HG02678 (cell line): ENCODE data around the gene SCAMP1.

Experiments
- ATAC-seq: cut with Tn5 transposase; IDR thresholded peaks from one replicate; pipeline ENCODE4 v1.9.1; 2021; ENCODE audit warnings: mild to moderate bottlenecking, moderate library complexity; ENCODE audit not compliant: unreplicated experiment

The SCAMP1 gene

DNA sequence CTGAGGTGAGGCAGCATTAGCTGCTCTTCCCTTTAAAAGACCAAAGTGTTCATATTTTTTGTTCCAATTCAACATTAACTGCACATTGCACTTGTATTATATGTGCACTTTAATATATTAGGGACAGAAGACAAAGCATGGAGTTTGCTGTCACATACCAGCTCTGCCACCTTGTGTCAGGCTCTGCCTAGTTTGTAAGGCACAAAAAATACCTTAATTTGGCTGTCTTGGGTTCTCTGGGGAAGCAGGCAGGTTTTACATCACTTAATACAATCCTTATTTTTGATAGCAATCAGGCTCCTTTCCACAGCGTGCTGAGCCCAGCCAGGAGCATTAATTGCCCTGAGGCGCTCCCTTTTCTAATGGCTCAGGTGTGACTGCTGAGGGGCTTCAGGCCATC lies 131.8 kb downstream of the SCAMP1 start:
- no peak for ATAC-seq

DNA sequence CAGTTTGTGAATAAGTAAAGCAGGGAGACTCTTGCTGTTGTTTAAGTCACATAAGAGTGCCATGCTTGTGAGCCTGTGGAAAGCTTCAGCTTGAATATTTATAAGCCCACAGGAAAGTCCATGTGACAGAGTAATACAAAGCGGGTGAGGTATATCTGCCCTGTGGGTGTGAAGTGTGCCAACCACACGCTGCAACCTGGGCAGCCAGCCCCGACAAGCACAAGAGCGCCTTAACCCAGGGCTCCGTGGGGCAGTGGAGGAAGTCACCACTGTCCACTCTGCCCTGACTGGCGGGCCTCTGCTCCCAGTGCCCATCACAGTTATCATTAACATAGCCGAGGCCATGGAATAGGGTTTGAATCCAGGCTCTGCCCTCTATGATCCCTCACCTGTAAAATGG lies 132.2 kb downstream of the SCAMP1 start:
- ATAC-seq, result no peak

DNA sequence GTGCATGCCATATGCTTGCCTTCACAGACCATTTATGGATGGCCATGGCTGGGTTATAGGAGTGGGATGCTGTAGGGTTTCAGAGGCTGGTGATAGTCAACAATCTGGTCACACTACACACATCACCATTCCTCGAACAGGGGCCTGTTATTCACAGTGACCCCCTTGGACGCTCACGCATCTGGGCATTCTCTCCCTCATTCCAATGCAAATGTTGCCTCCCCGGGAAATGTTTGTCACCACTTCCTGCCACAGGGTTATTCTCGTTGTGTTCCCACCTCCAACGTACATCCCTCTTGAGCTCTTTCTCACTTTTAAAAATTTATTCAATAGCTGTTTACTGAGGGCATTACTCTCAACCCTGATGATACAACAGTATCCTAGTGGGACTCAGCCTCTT lies 135.4 kb downstream of the SCAMP1 start:
- ATAC-seq, result no peak

DNA sequence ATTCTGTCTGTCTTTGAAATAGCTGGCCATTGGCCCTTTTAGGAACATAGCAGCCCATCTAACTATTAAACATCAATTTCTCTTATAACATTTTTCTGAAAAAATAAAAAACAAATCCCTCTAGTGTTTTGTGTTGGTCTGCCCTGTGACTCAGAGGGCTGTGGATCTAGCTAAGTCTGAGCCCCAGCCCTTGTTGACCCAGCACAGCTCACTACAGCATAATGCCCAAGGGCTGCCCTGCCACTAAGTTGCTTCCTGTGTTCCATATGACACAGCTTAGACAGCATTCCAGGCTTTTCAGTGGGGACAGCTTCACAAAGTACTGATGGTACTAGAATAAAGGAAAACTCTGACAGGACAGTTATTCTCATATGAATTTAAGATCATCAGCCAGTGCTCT lies 136.0 kb downstream of the SCAMP1 start:
- no peak for ATAC-seq

DNA sequence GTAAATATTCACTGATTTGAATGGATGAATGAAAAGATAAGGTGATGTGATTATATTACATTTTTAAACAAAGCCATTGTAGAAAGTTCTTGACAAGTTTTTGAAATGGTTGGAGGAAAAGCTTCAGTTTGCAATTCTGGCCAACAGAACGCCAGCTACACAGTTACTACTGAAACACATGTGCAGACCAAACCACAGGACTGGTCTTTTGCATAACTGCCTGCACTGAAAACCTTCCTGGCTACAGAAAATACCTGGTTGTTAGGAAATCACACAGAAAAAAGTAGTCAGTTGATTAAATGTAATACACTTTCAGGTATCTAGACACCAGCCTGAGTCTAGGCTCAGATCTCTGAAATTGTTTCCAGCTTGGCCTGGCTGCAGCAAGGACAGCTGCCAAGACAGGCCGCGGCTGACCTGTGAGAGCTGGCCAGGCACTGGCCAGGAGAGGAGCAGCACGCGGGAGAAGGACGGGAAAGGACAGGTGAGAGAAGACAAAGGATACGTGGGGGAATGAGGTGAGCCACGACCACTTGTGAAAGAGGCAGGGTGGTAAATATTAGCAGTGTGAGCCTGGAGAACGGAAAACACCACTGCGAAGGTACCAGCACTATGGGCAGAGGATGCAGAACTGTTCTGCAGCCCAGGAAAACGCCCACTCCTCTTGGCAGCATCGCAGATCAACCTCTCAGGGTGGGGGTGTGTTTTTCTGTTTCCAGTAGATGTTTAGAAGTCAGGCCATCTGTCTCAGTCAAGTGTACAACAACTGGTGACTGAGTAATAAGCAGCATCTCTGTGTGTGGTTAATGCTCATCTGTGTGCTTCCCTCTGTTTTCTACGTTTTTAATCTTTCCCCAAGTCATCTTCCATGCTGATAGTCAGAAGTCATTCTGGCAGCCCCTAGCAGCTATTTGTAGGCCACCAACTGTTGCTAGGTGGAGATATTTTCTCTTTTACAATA lies 137.4 kb downstream of the SCAMP1 start:
- ATAC-seq, result peak; percentile 81

DNA sequence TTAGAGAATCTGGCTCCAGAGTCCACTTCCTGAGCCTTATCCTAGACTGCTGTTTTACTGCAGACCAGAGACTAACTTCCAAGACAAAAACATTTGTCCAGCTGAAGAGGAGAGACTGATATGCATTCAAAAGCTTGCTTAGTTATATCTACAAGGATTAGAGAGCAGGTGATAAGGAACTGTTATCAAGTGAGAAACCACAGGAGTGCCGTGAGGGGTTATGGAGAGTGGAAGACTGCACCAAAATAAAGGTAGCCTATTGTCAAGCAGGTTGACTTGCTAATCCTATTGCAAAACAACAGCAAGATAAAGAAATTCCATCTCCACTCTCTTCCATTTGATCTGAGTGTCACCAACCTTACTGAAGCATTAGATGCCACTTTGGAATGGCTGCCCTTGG lies 139.1 kb downstream of the SCAMP1 start:
- ATAC-seq, result no peak

DNA sequence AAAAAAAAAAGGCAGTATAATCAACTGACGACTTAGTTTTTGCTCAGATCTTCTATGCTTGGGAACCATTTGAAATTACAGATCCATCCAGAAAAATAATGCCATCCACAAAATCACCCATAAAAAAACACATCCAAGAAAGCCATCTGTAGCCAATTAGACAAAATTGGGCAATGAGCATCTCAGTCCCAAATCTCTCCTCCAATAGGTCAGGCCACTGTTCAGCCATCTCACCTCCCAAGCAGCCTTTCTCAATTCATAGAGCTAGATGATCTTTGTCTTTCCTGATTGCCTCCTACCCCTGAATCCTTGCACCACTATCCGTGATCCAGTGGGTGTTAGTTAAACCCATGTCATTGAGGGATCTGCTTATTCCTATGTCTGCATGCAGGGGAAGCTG lies 139.6 kb downstream of the SCAMP1 start:
- ATAC-seq, result no peak

DNA sequence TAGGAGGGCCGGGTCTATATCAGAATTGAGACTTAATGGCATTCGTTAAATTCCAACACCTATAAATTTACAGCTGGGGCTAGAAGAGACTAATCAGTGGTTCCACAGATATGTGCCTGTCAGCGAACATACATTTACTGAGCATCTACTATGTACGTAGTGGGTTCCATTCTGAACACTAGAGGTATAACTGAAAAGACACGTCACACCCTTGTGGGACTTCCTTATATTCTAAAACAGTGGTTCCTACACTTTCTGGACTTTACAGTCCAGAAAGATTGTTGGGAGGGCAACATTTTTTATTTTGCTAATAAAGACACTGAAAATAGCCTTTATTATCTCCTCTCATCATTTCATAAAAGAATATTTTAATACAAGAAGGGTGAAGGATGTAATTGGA lies 140.5 kb downstream of the SCAMP1 start:
- no peak for ATAC-seq

DNA sequence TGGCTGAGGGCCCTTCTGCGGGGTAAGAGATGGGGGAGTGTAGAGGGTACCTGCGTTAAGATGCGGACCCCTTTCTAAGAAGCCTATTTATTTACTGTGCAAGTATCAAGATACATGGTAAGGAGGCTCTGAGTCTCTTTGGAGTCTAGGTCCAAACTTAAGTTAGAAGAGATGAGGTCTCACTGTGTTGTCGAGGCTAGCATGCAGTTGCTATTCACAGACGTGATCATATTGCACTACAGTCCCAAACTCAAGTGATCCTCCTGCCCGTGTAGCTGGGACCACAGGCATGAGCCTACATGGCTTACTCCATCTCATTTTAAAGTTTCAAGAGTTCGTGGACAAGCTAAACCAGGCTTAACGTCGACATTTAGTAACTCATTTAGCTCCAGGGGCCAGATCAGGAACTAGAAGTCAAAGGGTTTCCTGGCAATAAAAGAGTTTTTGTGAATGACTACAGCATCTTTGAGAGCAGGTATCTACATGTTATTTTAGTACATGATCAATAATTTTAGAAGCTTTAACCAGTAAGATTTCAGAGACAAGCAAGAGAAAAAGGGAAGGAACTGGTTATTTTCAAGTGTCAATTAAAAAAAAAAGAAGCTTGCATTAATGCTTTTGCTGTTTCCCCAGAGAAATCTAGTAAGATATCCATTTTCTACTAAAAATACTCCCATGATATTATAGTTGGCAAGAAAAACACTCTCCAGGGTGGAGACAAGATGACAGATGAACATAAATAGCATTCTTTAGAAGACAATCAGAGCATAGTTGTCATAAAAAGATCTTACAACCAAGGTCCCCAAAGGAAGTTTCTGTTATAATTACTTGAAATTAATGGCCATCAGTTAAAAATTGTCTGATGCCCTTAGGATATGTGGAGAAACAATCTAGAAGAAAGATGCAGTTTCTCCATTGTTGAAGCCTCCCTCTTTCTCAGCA lies 141.3 kb downstream of the SCAMP1 start:
- ATAC-seq, result no peak

DNA sequence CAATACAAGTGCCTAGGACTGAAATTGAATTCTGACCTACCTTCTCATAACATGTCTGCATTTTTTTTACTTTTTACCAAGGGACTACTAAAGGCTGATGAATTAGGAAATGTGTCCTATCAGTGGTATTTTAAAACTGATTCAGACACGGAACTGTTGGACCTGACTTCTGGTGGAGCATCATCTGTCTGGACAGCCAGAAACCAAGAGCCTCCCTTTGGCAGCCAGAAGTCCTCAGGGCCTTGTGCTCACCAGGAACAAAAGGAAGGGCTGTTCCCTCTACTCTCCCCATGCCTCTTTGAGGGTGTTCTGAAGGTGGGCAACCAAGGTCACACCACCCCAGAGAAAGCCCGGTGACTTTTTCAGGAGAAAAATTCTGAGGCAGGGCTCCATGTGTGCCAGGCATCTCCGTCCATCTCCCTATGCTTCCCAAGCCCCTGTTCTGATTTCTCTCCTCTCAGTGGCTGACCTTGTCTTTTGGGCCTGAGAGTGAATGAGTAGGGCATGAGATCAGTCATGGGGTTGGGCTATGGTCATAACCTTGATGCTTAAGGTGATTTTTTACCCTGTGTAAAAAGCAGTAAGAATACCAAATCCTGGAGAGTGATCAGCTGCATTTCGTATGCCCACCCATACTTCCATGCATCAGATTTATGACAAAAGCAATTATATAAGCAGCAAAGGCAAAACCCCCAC lies 143.7 kb downstream of the SCAMP1 start:
- no peak for ATAC-seq

DNA sequence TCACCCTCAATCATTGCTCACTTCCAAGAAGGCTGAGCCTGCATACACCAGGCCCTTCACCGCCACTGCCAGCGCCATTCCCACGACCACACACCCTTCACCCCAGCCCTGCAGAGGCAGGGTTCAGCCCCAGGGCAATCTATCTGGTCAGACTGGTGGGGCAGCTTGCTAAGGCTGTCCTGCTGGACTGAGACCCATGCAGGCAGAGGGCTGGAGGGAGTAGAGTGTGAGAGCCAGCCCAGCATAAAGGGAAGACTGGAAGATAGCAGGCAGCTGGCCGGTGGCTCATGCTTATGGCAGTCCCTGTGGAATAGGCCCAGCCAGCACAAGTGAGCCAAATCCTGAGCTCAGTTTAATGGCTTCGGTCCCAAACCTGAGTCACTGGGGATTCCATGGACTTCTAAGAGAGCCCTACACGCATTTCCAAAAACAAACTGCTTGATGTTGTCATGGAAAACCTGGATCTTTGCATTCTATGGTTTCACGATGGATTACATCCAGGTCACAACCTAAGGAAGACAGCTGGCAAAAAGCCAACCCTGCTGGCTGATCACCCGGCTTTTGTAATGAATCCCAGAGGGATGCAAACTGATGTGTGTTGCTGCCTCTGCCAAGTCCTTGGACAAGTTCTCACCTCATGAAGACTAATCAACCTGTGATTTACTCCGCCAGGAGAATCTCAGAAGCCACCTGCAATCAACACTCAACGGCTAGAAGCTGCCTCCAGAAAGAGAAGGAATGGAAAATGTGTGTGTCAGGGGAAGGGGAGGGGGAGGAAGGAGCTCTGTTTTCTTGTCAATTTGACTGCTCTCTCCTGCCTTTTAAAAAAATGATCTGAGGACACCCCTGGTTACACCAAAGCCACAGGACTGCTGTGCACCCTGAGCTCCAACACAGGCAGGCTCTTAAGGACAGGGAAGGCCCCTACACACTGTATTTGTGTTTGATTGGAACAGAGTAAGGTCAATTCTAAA lies 144.6 kb downstream of the SCAMP1 start:
- ATAC-seq, result no peak

DNA sequence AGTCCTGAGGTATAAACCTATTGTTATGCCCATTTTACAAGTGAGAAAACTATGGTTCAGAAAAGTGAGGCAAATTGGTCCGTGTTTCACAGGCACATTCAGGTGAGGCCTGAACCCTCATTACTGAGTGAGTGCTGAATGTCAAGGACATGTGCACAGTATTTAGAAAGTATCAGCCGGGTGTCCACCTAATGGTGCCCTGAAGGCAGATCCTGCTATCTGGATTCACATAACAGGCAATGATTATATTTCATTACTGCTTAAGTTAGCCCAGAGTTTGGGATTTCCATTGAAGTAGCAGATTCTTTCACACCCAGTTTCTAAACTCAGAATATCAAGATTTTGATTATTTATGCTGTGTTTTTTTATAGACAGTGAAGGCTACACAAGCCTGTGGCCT lies 145.4 kb downstream of the SCAMP1 start:
- no peak for ATAC-seq

DNA sequence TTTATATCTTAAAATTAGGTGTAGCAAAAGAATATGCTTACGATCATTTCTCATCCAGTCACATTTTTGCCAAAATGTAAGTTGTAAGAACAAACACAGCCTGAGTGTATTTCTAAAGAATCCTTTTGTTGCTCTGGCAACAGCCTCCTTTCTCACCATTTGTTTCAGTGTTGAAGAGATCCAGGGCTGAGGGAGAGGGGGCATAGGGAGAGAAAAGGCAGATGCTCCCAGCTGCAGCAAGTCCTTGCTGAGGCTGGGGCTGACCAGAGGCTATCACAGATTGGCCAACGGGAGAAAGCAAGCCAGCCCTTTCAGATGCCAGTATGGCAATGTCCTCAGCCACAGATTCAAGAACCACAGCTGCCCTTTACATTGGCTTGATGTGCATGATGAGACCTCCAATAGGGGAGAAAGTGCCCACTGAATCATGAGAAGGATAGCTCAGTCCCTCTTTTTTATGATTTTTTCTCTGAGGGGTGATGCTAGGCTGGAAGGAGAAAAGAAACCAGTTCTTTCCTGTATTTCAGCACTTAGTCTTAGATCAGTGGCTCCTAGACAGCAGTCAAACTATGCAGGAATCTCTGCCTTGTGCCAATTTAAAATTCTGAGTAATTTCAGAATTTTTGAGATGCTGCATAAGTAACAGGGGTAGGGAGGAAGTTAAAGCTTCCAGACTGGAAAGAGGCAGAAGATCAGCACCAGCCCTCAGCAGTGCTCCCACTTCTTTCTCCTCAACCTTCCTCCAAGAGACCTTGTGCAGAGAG lies 146.0 kb downstream of the SCAMP1 start:
- no peak for ATAC-seq

DNA sequence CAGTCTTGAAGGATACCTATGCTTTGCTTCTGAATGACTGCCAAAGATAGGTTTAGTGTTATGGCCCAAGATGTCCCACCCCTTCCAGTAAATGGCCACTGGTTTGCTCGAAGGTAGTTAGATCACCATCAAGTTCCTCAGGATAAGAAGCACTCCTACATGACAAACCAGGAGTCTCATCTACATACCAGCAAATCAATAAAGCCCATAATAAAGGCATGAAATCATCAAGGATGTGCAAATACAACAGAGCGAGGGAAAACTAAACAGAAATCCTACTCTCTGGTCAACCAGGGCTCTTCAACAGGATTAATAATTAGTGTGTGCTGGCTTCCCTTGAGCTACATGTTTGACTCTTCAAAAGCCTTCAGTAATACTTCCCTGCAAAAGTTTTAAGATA lies 147.1 kb downstream of the SCAMP1 start:
- no peak for ATAC-seq

DNA sequence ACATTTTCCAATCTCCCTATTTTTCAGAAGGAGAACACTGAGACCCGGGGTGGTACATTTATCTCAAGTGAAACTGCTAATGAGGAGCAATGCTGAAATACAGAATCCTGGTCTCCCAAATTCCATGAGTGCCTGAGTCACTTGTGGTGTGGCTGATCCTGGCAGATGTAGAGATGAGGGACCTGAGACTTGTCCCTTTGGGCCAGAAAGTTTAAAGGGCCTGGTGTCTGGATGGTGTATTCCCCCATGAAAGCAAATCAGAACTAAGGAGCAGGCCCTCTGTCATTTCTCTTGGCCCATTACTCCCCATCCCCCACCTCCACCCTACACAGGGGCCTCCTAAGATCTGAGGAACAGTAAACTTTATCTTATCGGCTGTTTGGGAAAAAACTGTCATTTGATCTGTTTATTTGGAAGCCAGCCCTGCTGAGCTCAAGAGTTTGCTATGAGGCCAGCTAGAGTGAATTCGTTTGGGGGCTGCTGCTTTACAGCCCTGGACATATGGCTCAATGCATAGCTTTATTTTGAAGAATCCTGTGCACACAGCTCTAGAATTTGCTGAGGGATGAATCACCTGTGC lies 147.9 kb downstream of the SCAMP1 start:
- ATAC-seq, result no peak

DNA sequence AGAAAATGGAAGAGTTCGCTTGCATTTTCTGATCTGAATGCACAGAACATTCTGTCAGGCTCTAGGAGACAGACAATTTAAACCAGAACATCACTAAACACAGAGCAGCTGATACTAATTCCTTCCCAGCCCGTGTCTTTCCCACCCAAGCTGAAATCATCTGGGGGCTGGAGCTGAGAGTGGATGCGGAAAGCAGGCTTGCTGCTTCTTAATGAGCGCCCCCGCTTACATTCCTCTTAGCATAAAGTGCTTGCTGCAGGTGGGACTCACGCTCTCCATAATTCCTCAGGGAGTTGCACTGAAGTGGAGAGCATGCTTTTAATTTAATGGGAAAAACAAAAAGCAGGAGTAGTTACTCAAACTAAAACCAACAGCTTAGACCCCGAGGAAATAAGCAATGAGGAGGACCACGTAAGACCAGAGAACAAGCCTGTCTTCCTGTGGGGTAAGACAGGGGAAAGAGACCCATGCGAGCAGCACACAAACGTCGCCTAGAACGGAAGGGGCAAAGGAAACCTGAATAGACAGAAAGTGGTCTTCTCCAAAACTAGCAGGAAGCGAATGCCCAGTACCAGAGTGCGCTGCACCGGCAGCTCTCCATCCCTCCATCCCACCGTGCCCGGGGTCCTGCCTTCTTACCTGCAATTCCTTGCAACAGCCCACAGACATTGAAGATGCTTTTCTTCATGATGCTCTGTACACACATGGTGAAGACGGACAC lies 148.9 kb downstream of the SCAMP1 start:
- peak; percentile 9 for ATAC-seq

DNA sequence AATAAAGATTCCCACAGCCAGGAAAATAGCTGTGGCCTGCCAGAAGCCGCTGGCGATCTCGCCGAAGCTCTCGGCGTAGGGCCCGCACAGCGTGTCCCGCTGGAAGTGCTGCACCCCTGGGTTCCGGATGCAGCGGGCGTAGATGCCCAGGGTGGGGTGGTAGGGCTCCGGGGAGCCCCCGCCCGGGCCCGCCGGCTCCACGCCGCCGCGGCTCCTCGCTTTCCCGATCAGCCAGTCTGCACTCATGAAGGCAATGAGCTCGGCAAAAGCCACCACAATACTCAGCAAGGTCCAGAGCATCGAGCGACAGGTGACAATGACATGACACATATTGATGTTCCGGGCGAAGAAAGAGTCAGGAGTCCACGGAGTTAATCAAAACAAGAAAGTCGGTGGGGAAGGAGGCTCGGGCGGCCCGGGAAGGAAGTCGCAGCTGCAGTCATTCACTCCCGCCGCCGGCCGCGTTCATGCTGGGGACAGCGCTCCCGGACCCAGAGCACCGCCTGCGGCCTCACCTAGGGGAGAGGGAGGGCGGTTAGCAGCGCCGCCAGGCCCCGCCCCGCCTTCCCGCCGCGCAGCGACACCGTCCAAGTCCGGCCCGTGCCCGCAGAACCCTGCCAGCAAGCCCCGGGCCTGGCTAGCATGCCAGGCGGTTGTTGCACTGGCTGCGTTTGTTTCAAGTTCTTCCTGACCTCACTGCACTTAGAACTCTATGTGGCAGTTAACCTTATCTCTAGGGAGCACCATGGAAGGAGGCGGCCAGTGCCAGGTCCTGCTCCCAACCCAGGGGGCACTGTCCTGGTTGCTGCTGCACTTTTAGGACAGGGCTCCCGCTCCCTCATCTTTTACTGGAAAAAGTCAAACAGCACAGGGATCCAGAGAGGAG lies 149.7 kb downstream of the SCAMP1 start:
- peak; percentile 85 for ATAC-seq
